HCT116 (cell line): ENCODE data around the gene DOCK3. TPM values are rescaled to one million over a fixed set of nuclear protein-coding genes. Genes with fewer than 3 reads are reported as not detected.

ENCODE experiments used
- ATAC-seq: fragments of 200-7000 bp; cut with Tn5 transposase; 2 replicates; pipeline ENCODE4 v1.9.1; 2020; ENCODE audit warnings: mild to moderate bottlenecking, moderate library complexity
- BruUV-seq: library from RNA; stranded (reverse); fragments of 400-500 nt; replicated peaks from 2 replicates; lab custom pipeline; 2021; lab: Mats Ljungman, UMichigan
- CTCF ChIA-PET: fragments of 300-600 bp; sonication (Branson Sonifier 250); formaldehyde crosslinking; loops from one replicate; lab custom pipeline; 2021; ENCODE audit warnings: antibody characterized with exemption; lab: Charles Lee
- POLR2A ChIA-PET: fragments of 300-600, 350-600 bp; sonication (Branson Sonifier 250); formaldehyde crosslinking; loops from one replicate; lab custom pipeline; 2021; ENCODE audit warnings: antibody characterized with exemption; lab: Charles Lee
- RAD21 ChIA-PET, 2 experiments: fragments of 300-600 bp; sonication (Branson Sonifier 250); formaldehyde crosslinking; loops; one replicate each; lab custom pipeline; 2023; ENCODE audit warnings: low total read pairs in 2 of 2; ENCODE audit not compliant: uncharacterized antibody in 2 of 2, unreplicated experiment in 2 of 2, low non-redundant PET in 1 of 2; lab: Charles Lee
- DNase-seq: peaks from one replicate; pipeline ENCODE4 v3.0.0-alpha.2; 2010; ENCODE audit warnings: low read depth, low spot score
- H2AFZ ChIP-seq: fragments of 200-600 bp; shearing (Covaris generic), sonication (generic); 2 replicates; pipeline ENCODE4 v1.6.1; 2017; ENCODE audit warnings: low read depth, mixed run types, mixed read lengths, antibody characterized with exemption, low read length; ENCODE audit not compliant: poor library complexity, severe bottlenecking
- H3K27ac ChIP-seq: 2 replicates; pipeline ENCODE4 v1.5.1; 2012; ENCODE audit warnings: low read depth, low read length
- H3K27me3 ChIP-seq: fragments of 200-600 bp; sonication (generic); 2 replicates; pipeline ENCODE4 v1.6.1; 2016; ENCODE audit warnings: mixed run types, low read length, mixed read lengths; ENCODE audit not compliant: insufficient read depth
- H3K36me3 ChIP-seq, 2 experiments: fragments of 200-500 bp in 1 of 2; fragments of 200-600 bp in 1 of 2; sonication (Bioruptor generic) in 1 of 2; sonication (generic) in 1 of 2; 2 replicates each; pipeline versions ENCODE4 v1.5.1 to v1.6.1; 2014 to 2016; ENCODE audit warnings: low read length in 2 of 2, inconsistent platforms in 1 of 2, mixed read lengths in 1 of 2, mixed run types in 1 of 2; ENCODE audit not compliant: insufficient read depth in 2 of 2, control insufficient read depth in 1 of 2
- H3K4me1 ChIP-seq, 2 experiments: fragments of 200-600 bp in 1 of 2; sonication (generic) in 1 of 2; 2 replicates each; pipeline versions ENCODE4 v1.5.1 to v1.6.1; 2012 to 2017; ENCODE audit warnings: low read length in 2 of 2, inconsistent platforms in 1 of 2, mild to moderate bottlenecking in 1 of 2, mixed read lengths in 1 of 2, mixed run types in 1 of 2, moderate library complexity in 1 of 2; ENCODE audit not compliant: insufficient read depth in 2 of 2, control insufficient read depth in 1 of 2
- H3K4me2 ChIP-seq: fragments of 200-600 bp; sonication (generic); 2 replicates; pipeline ENCODE4 v1.6.1; 2017; ENCODE audit warnings: mixed run types, low read length, mixed read lengths
- H3K4me3 ChIP-seq, 2 experiments: fragments of 200-600 bp in 1 of 2; sonication (generic) in 1 of 2; replicated peaks in 1 of 2; 2 replicates each; pipeline ENCODE4 v1.5.1; 2011 to 2016; ENCODE audit warnings: low read length in 2 of 2, control low read depth in 1 of 2, low read depth in 1 of 2, mild to moderate bottlenecking in 1 of 2, mixed read lengths in 1 of 2, mixed run types in 1 of 2
- H3K79me2 ChIP-seq: fragments of 200-600 bp; sonication (generic); 2 replicates; pipeline ENCODE4 v1.6.1; 2017; ENCODE audit warnings: mild to moderate bottlenecking, mixed run types, low read length, moderate library complexity, mixed read lengths; ENCODE audit not compliant: insufficient read depth
- H3K9ac ChIP-seq: fragments of 200-600 bp; sonication (generic); 2 replicates; pipeline ENCODE4 v1.6.1; 2016; ENCODE audit warnings: low read length, mixed read lengths
- H3K9me2 ChIP-seq: fragments of 200-600 bp; sonication (generic), shearing (Covaris generic); 2 replicates; pipeline ENCODE4 v1.6.1; 2017; ENCODE audit warnings: mixed run types, mild to moderate bottlenecking, moderate library complexity; ENCODE audit not compliant: insufficient read depth
- H3K9me3 ChIP-seq, 2 experiments: fragments of 200-500 bp in 1 of 2; fragments of 200-600 bp in 1 of 2; sonication (Bioruptor generic) in 1 of 2; sonication (generic) in 1 of 2; 2 replicates each; pipeline ENCODE4 v1.6.1; 2014 to 2017; ENCODE audit warnings: low read length in 2 of 2, mixed read lengths in 2 of 2, inconsistent platforms in 1 of 2, low read depth in 1 of 2, mild to moderate bottlenecking in 1 of 2, mixed run types in 1 of 2, moderate library complexity in 1 of 2; ENCODE audit not compliant: control insufficient read depth in 1 of 2, insufficient read depth in 1 of 2
- H4K20me1 ChIP-seq: fragments of 200-600 bp; sonication (generic), shearing (Covaris generic); 2 replicates; pipeline ENCODE4 v1.6.1; 2017; ENCODE audit warnings: mixed run types, mild to moderate bottlenecking, moderate library complexity; ENCODE audit not compliant: insufficient read depth
- CBX3 ChIP-seq: IDR thresholded peaks from 2 replicates; pipeline ENCODE4 v1.6.1; 2012; ENCODE audit warnings: low read depth
- CEBPB ChIP-seq: IDR thresholded peaks from 2 replicates; pipeline ENCODE4 v1.6.1; 2012; ENCODE audit warnings: low read depth
- EZH2phosphoT487 ChIP-seq: fragments of 200-600 bp; IDR thresholded peaks from 2 replicates; pipeline ENCODE4 v1.6.1; 2018; ENCODE audit warnings: antibody characterized with exemption, borderline replicate concordance
- MAX ChIP-seq: IDR thresholded peaks from 2 replicates; pipeline ENCODE4 v1.6.1; 2012
- POLR2A ChIP-seq: IDR thresholded peaks from 2 replicates; pipeline ENCODE4 v1.7.0; 2011; ENCODE audit warnings: borderline replicate concordance; ENCODE audit not compliant: insufficient read depth, insufficient read length; ENCODE audit errors: extremely low read depth
- POLR2AphosphoS5 ChIP-seq: IDR thresholded peaks from 2 replicates; pipeline ENCODE4 v1.6.1; 2011; ENCODE audit warnings: mild to moderate bottlenecking, low read depth, low read length, moderate library complexity
- REST ChIP-seq: IDR thresholded peaks from 2 replicates; pipeline ENCODE4 v1.6.1; 2012; ENCODE audit warnings: low read depth
- SIN3A ChIP-seq: IDR thresholded peaks from 2 replicates; pipeline ENCODE4 v1.6.1; 2012; ENCODE audit warnings: low read depth
- SRF ChIP-seq: IDR thresholded peaks from 2 replicates; pipeline ENCODE4 v1.6.1; 2012; ENCODE audit warnings: low read depth
- TCF7L2 ChIP-seq: IDR thresholded peaks from 2 replicates; pipeline ENCODE4 v1.7.0; 2011; ENCODE audit warnings: borderline replicate concordance, inconsistent platforms; ENCODE audit not compliant: insufficient read depth, insufficient read length; ENCODE audit errors: extremely low read depth
- YY1 ChIP-seq: IDR thresholded peaks from 2 replicates; pipeline ENCODE4 v1.6.1; 2011; ENCODE audit warnings: low read length, low read depth, moderate library complexity, mild to moderate bottlenecking; ENCODE audit not compliant: insufficient replicate concordance; ENCODE audit errors: extremely low read depth
- intact Hi-C: fragments of 100-400 bp; cut with micrococcal nuclease; formaldehyde crosslinking; loops from 2 replicates; pipeline ENCODE4 v1.10.0; 2022
- total RNA-seq: library from RNA; stranded (reverse); gene quantifications from one replicate; pipeline ENCODE4 v1.2.1, GENCODE V29; 2021; ENCODE audit not compliant: unreplicated experiment
- TF ChIP-seq, protein P1 (sequence below): IDR thresholded peaks from 2 replicates; pipeline ENCODE4 v1.6.1; 2012

Gene DOCK3
- total RNA-seq, 1 experiment from 2014 or later = 4.2 TPM

DNA sequence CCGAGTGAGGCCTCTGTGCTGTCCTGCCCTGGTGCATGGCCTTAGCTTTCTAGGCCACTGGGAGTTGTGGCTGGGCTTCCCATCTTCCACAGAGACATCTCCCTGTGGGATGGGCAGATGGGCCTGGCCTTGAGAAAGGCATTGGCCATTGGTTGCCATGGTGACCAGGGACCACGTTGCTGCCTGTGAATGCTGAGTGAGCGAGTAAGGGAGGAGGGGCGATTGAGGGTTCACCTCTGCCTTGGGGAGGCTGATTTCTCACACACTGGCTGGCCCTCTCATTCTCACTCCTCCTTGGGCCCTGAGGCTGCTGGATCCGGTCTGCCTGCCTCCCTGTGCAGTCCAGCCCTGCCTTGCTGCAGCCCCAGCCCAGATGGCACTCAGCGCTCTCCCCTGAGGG is 26.4 kb upstream of the DOCK3 start:
- CTCF ChIA-PET = no interaction called here
- intact Hi-C loops = no loop called here

More for the DNA sequence above, 26.4 kb upstream of the DOCK3 start:
- no peak for DNase-seq
- Histone ChIP-seq H3K9me3 (no peaks in the 10 kb centered on the region), H3K4me2 (no peak overlapping the region), H3K4me3 (no peak overlapping the region), H3K27me3 (no peaks in the 10 kb centered on the region), H2AFZ (no peak overlapping the region), H4K20me1 (no peaks in the 10 kb centered on the region), H3K79me2 (no peaks in the 10 kb centered on the region), H3K4me1 (peaks cover 0 to 4% of the 10 kb centered on the region in 2 experiments; a peak in 2 of 4 replicates), H3K36me3 (peaks cover under 1 to 8% of the 10 kb centered on the region in 2 experiments; a peak in 3 of 4 replicates), H3K9ac (no peak overlapping the region), H3K9me2 (no peaks in the 10 kb centered on the region), H3K27ac (no peak overlapping the region)
- ChIA-PET RAD21 (no interaction called here), POLR2A (no interaction called here)
- ATAC-seq = no peak
- TF ChIP-seq CBX3 = no peak
- TF ChIP-seq, protein P1, sequence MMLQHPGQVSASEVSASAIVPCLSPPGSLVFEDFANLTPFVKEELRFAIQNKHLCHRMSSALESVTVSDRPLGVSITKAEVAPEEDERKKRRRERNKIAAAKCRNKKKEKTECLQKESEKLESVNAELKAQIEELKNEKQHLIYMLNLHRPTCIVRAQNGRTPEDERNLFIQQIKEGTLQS = no peak
- TF ChIP-seq EZH2phosphoT487 = no peak
- TF ChIP-seq POLR2AphosphoS5 = no peak
- TF ChIP-seq SRF = no peak
- no peak for TF ChIP-seq REST
- TF ChIP-seq MAX = no peak
- TF ChIP-seq TCF7L2 = no peak
- TF ChIP-seq YY1 = no peak
- no peak for TF ChIP-seq SIN3A
- TF ChIP-seq CEBPB = no peak
- no peak for TF ChIP-seq POLR2A
- no TSS peak for BruUV-seq
